SKM-1 (cell line): ENCODE data around the gene P3H2.
"Not testable (repeated sequence)": the region's sequence is repeated elsewhere in the genome, so short reads cannot be mapped to it uniquely, and the experiment has no call there.

Experiments used
- DNase-seq: peaks from one replicate; lab custom pipeline; 2025; ENCODE audit not compliant: unreplicated experiment; lab: John Stamatoyannopoulos, UW

Gene P3H2

GRCh38 chr3:190120269-190121060 is at the start of gene P3H2:
P3H2 (minus strand) TSS chr3:190120897; CDS start chr3:190120731, 166 bp downstream.
- peak; percentile 65 for DNase-seq

GRCh38 chr3:190169877-190170276 is 49.2 kb upstream of the P3H2 start:
- no peak for DNase-seq

GRCh38 chr3:190169243-190169642 is 48.5 kb upstream of the P3H2 start:
- no peak for DNase-seq

GRCh38 chr3:190167936-190168680 is 47.4 kb upstream of the P3H2 start:
- no peak for DNase-seq

GRCh38 chr3:190166948-190167347 is 46.3 kb upstream of the P3H2 start:
- DNase-seq = no peak

GRCh38 chr3:190165253-190165652 is 44.6 kb upstream of the P3H2 start:
- DNase-seq = no peak

GRCh38 chr3:190162013-190162412 is 41.3 kb upstream of the P3H2 start:
- DNase-seq = not testable (repeated sequence)

GRCh38 chr3:190159902-190160435 is 39.3 kb upstream of the P3H2 start:
- DNase-seq = no peak

- no peak for DNase-seq
Measured at GRCh38 chr3:190158261-190158660, 37.6 kb upstream of the P3H2 start.

GRCh38 chr3:190155752-190156151 is 35.1 kb upstream of the P3H2 start:
- DNase-seq = no peak

- DNase-seq = no peak
Measured at GRCh38 chr3:190150681-190151080, 30.0 kb upstream of the P3H2 start.

GRCh38 chr3:190149830-190150619 is 29.3 kb upstream of the P3H2 start:
- not testable (repeated sequence) for DNase-seq

- DNase-seq = not testable (repeated sequence)
Measured at GRCh38 chr3:190144793-190145192, 24.1 kb upstream of the P3H2 start.

GRCh38 chr3:190142041-190142440 is 21.3 kb upstream of the P3H2 start:
- DNase-seq = no peak

GRCh38 chr3:190139365-190139764 is 18.7 kb upstream of the P3H2 start:
- no peak for DNase-seq

- DNase-seq = no peak
Measured at GRCh38 chr3:190132371-190132770, 11.7 kb upstream of the P3H2 start.

- no peak for DNase-seq
Measured at GRCh38 chr3:190131329-190131728, 10.6 kb upstream of the P3H2 start.

- DNase-seq = no peak
Measured at GRCh38 chr3:190130696-190131095, 10.0 kb upstream of the P3H2 start.

- no peak for DNase-seq
Measured at GRCh38 chr3:190130037-190130436, 9.3 kb upstream of the P3H2 start.

- DNase-seq = no peak
Measured at GRCh38 chr3:190127797-190128196, 7.1 kb upstream of the P3H2 start.

- DNase-seq = no peak
Measured at GRCh38 chr3:190127195-190127594, 6.5 kb upstream of the P3H2 start.
